ENCODE measurements around the gene BCL2.
A peak's percentile ranks its signal among the peaks of the same experiment; 100 is the strongest.

BCL2 gene

GRCh38 chr18:63106727-63107126, 212.8 kb downstream of the BCL2 start:
- no peak for DNase-seq (ENCODE audit: low read depth)

- no peak for DNase-seq (ENCODE audit: low read depth)
Observed at GRCh38 chr18:63105636-63106316, 213.8 kb downstream of the BCL2 start.

DNA sequence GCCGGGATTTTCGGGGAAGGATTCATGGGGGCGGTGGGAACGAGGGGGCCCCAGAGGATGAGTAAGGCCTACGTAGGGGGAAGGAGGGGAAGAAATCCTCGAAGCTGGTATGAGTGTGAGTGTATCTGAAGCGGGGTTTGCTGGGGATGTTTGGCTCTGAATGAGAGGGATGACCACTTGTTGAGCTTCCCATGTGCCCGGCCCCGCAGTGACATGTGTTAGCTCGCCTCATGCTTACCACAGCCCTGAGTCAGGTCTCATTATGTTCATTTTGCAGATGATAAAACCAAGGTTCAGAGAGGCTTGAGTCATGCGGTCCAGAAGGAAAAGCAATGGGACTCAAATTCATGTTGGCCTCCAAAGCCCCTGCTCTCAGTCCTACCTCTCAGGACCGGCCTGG, 214.7 kb downstream of the BCL2 start:
- no peak for DNase-seq (ENCODE audit: low read depth)

GRCh38 chr18:63102941-63103744, 216.4 kb downstream of the BCL2 start:
- no peak for DNase-seq (ENCODE audit: low read depth)

DNA sequence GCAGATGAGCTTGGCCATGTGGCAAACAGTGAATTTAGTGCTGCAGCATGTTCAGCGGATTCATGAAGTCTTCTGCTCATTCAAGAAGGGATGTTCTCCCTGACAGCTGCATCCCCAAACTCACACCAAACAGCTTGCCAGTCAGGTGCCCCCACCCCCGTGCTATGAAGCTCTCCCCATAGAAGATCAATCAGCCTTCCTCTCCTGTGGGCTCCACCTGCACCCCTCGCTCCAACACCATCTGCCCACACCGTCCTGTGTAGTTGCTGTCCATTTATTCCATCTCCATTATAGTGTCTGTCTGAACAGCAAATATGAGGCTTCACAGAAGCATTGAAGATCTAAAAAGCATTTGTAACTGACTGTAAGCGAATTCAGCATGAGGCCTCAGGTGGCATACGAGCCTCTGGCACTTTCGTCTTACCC, 218.9 kb downstream of the BCL2 start:
- DNase-seq (ENCODE audit: low read depth) = no peak

DNA sequence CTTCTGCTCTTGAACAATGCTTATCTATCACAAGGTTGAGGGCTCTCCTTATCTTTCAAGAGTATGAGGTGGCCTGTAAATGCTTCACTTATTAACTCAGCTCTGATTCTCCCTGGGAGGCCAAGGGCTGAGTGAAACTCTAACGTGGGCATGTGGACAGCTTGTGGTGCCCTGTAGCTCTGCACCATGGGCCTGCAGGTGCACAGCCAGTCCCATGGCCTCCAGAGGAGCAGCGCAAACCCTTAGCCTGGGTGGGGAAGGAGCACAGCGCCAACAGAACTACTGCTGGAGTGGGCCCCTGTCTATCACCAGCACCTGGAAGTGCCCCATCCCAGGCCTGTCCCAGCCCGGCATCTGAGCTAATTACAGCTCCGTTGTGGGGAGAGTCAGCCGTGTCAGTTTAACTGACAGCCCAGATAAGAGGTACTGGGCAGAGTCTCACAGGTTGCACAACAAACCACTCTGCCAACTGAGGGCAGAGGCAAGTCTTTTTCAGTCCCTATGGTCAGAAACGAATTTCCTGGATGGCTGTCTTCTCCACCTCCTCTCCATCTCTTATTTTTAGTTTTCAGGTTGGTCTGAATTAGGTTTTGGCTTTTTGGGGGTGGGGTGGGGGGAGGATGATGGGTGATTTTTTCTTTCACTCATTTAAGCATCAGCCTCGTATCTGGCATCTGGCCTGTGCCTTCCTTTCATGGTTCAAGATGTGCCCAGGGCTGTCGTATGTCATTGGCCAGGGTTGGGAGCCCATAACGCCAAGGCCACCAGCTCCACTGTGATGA, 219.5 kb downstream of the BCL2 start:
- no peak for DNase-seq (ENCODE audit: low read depth)

GRCh38 chr18:63099091-63099840, 220.3 kb downstream of the BCL2 start:
- no peak for DNase-seq (ENCODE audit: low read depth)

- peak; percentile 15 for DNase-seq (ENCODE audit: low read depth)
Observed at GRCh38 chr18:63098018-63098981, 221.3 kb downstream of the BCL2 start.

DNA sequence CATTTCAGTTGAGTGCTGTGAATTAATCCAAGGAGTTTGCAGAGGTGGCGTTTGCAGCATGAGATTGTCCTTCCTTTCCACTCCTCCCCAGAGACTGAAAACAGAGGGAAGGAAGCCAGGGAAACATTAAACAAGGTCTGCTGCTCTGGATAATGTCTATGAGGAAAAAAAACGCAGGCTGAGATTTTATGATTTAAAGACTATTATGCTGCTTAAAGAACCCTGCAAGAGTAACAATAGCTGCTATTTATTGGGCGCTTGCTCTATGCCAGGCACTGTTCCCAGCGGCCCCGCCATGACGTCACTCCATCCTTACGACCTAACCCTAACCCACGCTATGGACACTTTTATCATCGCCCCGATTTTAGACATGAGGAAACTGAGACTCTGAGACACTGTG, 222.4 kb downstream of the BCL2 start:
- no peak for DNase-seq (ENCODE audit: low read depth)

DNA sequence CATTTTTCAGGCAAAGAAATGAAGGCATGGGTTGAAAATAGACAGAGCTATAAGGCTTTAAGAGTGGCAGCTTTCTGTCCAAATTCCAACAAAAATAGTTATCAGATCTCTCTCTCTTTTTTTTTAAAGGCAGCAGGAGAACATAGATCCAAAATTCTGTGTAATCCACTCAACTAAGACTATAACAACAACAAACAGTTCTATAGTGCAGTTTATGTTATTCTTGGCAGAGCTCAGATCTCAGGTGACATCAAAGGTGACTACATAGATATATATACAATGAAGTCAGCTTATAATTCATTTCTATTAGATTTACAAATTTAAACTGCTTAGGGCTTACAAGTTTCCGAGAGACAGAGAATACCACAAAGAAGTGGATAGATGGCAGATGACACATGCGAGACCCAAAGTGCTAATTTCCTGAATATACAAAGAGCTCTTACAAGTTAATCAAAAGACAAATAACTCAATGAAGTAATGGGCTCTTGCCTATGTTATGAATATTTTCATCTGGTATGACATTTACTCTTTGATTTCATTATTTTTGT, 223.2 kb downstream of the BCL2 start:
- no peak for DNase-seq (ENCODE audit: low read depth)

GRCh38 chr18:63095768-63096167, 223.8 kb downstream of the BCL2 start:
- no peak for DNase-seq (ENCODE audit: low read depth)

DNA sequence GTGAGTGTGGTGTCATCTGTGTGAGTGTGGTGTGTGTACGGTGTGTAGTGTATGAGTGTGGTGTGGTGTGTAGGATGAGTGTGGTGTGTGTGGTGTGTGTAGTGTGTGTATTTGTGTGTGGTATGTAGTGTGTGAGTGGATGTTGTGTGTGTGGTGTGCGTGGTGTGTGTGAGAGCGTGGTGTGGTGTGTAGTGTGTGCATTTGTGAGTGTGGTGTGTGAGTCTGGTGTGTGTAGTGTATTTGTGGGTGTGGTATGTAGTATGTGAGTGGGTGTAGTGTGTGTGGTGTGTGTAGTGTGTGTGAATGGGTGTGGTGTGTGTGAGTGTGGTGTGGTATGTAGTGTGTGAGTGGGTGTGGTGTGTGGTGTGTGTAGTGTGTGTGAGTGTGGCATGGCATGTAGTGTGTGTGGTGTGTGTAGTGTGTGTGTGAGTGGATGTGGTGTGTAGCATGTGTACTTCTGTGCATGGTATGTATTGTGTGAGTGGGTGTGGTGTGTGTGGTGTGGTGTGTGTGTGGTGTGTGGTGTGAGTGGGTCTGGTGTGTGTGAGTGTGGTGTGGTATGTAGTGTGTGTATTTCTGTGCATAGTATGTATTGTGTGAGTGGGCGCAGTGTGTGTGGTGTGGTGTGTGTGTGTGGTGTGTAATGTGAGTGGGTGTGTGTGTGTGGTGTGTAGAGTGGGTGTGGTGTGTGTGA, 227.8 kb downstream of the BCL2 start:
- no peak for DNase-seq (ENCODE audit: low read depth)

GRCh38 chr18:63090334-63090733, 229.2 kb downstream of the BCL2 start:
- DNase-seq (ENCODE audit: low read depth) = no peak

- no peak for DNase-seq (ENCODE audit: low read depth)
Observed at GRCh38 chr18:63089041-63089440, 230.5 kb downstream of the BCL2 start.

DNA sequence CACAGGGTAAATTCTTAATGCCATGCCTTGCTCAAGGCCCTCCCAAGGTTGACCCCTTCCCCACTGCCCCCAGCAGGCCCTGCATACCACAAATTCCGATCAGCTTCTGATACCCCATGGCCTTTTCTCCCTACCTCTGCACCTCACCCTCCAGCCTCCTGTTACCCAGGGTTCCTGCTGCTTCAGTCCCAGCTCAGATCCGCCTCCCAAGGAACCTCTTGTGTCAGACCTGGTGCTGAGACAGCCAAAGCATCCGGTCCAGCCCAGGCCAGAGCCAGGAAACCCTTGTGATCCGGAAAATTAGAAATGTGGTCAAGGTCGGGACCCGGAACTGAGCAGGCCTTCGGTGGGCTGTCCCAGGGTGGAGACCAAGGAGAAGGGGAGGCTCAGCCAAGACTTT, 231.3 kb downstream of the BCL2 start:
- DNase-seq (ENCODE audit: low read depth) = no peak

DNA sequence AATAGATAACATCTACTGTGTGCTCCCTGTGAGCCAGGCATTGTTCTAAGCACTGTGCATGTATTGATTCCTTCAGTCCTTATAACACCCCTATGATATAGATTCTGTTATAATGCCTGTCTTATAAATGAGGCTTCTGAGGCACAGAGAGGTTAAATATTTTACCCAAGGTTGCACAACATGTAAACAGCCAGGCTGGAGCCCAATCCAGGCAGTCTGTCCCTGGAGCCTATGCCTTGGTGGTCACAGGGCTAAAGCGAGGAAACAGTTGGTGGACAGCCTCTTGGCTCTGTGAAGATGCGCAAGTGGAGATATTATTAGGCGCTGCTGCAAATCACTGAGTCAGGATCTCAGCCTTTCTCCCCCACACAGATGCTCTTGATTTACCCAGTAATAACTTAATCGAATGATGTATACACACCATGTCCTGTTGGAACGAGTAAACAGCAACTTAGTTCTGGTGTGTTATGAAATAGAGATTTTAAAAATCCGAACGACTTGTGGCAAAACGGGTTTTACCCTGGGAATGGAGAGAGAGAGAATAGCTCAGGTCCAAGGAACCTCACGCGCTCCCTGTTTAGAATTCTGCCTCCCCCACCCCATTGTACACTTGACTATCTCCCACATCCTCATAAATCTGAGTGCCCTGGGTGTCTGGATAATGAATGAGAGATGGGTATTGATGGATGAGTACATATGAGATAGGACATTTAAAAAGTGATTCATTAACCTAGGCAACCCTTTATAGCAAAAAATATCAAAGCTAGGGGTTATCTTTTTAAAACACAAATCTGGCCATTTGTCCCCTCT, 231.9 kb downstream of the BCL2 start:
- DNase-seq (ENCODE audit: low read depth) = no peak

DNA sequence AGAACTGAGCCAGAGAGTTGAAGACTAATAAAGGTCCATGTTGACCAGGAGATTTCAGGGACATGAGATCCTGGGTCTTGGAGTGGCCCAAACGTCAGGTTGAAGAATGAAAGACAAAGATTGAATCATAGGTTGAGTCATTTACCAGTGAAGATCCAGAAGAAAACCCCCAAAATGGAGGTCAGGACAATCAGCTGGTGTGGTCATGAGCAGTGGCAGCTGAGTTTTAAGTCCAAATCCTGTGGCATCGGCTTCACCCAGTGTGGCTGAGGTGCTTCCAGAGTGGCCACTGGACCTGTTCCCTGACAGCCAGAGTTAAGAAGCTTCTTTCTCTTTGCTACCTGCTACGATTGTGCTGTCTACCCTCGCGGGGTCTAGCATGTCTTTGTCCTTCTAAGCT, 234.0 kb downstream of the BCL2 start:
- DNase-seq (ENCODE audit: low read depth) = no peak

- DNase-seq (ENCODE audit: low read depth) = no peak
Observed at GRCh38 chr18:63084219-63084618, 235.3 kb downstream of the BCL2 start.

DNA sequence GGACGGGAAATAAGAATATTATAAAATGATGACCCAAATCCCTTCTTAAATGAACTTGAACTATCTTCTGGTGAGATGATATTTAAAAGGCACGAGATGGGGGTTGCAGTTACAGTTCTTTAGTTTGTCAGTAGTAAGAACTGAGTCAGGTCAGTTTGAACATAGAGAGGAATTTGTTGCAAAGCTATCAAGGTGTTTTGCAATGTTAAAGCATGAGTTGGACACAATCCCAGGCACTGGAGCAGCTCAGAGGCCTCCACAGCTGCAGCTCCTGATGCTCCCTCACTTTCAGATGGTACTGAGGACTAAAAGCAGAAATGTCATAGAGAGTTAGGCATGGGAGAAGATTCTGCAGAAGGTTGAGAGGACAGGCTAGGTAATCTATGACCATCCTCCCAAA, 236.0 kb downstream of the BCL2 start:
- no peak for DNase-seq (ENCODE audit: low read depth)
